22Rv1 (cell line): Measurements from ENCODE around the gene KCNQ4.

ENCODE experiments used
- CTCF ChIP-seq: fragments of 450-650 bp; IDR thresholded peaks from 2 replicates; pipeline ENCODE4 v1.5.1; 2017; ENCODE audit warnings: mild to moderate bottlenecking
- ZFX ChIP-seq: fragments of 450-650 bp; IDR thresholded peaks from 2 replicates; pipeline ENCODE4 v1.6.1; 2017; ENCODE audit warnings: antibody characterized with exemption, borderline replicate concordance

- TF ChIP-seq CTCF (no peak), ZFX (no peak)
Measured at GRCh38 chr1:40784771-40785151, 1.2 kb downstream of the KCNQ4 start.
